ENCODE data around the gene SHISA5.

SHISA5 gene

DNA sequence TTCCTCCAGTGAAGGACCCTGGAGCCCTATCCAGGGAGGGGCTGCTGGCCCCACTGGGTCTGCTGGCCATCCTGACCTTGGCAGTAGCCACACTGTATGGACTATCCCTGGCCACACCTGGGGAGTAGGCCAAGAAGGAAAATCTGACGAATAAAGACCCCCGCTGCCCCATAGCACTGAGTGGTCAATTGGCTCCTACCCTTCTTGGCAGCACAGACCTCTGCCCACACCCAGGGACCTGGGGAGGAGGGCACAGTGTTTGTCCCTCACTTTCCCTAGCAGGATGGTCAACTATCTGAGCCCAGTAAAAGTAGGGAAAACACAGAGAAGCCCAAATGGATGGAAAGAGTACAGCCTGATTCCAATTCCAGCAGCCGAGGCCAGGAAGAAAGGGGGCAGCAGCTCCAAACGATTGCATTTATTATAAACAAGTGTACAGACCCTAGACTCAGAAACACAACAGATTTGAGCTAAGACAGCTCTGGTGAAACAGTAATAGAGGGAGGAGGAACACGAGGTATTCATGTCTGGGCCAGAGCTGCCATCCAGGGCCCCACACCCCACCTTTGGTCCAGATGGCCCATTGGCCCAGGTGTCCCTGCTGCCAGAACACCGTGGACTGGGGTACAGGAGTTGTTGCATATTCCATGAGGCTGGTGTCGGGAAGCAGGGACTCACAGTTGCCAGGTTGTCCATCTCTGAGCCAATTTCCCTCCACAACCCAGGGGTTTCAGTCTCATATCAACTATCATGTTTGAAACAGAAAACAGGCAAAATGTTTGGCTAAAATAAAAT is 36.3 kb downstream of the SHISA5 start:
- H3K36me3 ChIP-seq, result peaks cover 20% of the 10 kb centered on the region
- H3K9me3 ChIP-seq (ENCODE audit: severe bottlenecking), result no peaks in the 10 kb centered on the region
- H3K27ac ChIP-seq, result no peak overlapping the region
- no peaks in the 10 kb centered on the region for H3K27me3 ChIP-seq (ENCODE audit: insufficient read depth, low read depth, severe bottlenecking)
- DNase-seq, result no peak
- no peak for TF ChIP-seq CTCF (IDR thresholded peaks at IDR 0.05; ENCODE audit: low read depth, low read length)
- no peak overlapping the region for H3K4me3 ChIP-seq (ENCODE audit: low read depth, low read length)

GRCh38 chr3:48467110-48467454 is 36.9 kb downstream of the SHISA5 start:
- DNase-seq, result no peak
- Histone ChIP-seq H3K36me3 (peaks cover 20% of the 10 kb centered on the region), H3K9me3 (ENCODE audit: severe bottlenecking) (no peaks in the 10 kb centered on the region), H3K27ac (no peak overlapping the region; the same call in 1 of the 2 replicates), H3K4me3 (ENCODE audit: low read depth, low read length) (no peak overlapping the region), H3K27me3 (ENCODE audit: insufficient read depth, low read depth, severe bottlenecking) (no peaks in the 10 kb centered on the region)
- no peak for TF ChIP-seq CTCF (IDR thresholded peaks at IDR 0.05; ENCODE audit: low read depth, low read length)

DNA sequence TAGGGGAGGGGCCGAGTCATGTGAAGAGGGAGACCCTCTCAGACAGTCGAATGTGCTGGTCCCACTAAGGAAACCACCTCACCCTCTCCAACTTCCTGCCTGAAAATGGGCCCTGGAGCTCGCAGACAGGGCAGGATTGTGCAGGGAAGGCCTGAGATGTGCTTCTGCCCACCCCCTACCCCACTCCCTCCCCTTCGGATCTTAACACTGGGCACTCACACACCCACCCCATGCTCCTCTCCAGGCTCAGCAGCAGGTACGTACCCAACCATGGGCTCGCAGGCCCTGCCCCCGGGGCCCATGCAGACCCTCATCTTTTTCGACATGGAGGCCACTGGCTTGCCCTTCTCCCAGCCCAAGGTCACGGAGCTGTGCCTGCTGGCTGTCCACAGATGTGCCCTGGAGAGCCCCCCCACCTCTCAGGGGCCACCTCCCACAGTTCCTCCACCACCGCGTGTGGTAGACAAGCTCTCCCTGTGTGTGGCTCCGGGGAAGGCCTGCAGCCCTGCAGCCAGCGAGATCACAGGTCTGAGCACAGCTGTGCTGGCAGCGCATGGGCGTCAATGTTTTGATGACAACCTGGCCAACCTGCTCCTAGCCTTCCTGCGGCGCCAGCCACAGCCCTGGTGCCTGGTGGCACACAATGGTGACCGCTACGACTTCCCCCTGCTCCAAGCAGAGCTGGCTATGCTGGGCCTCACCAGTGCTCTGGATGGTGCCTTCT is 37.4 kb downstream of the SHISA5 start:
- Histone ChIP-seq H3K4me3 (ENCODE audit: low read depth, low read length) (peak overlapping the region; percentile 57), H3K27ac (peak overlapping the region; percentile 96), H3K27me3 (ENCODE audit: insufficient read depth, low read depth, severe bottlenecking) (no peaks in the 10 kb centered on the region), H3K36me3 (peaks cover 20% of the 10 kb centered on the region), H3K9me3 (ENCODE audit: severe bottlenecking) (no peaks in the 10 kb centered on the region)
- TF ChIP-seq CTCF (IDR thresholded peaks at IDR 0.05; ENCODE audit: low read depth, low read length), result no peak
- DNase-seq, result no peak

DNA sequence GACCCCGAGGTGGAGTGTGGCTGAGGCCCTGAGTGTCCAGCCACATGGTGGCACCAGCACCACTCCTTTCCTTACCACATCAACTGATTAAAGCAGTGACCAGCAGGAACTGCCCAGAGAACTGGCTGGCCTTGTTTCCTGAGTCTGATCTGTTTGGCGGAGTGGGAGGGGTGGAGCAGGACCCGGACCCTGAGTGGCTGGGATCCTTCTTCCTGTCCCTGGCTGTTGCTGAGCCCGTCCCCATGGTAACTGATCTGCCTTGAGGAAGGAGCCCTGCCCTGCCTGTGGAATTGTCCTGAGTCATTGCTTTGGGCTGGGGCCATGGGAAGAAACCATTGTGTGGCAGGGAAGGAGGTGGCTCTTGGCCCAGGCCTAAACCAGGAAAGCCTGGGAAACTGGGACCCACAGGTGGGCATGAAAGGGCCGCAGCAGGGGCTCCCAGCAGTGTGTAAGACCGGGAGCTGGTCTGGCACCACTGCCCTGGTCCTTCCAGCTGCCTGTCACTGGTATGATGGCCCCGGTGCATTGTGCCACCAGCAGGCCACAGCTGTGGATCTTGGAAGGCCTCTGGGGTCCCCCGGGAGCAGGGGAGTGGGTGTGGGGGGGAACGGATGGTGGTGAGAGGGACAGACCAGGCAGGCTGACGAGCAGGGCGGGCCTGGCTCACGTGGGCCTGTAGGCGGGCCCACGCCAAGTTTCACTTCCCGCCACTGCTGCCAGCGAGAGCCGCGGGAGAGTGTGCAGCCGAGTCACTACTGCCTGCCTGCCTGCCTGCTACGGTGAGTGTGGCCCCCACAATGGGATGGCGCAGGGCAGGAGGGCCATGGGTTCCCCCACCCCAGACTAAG is 38.2 kb downstream of the SHISA5 start:
- peak overlapping the region; percentile 57 for H3K4me3 ChIP-seq (ENCODE audit: low read depth, low read length)
- peaks cover 26% of the 10 kb centered on the region for H3K36me3 ChIP-seq

GRCh38 chr3:48465237-48465530 is 38.8 kb downstream of the SHISA5 start:
- no peaks in the 10 kb centered on the region for H3K27me3 ChIP-seq (ENCODE audit: insufficient read depth, low read depth, severe bottlenecking)
- peak overlapping the region; percentile 51 for H3K27ac ChIP-seq
- H3K9me3 ChIP-seq (ENCODE audit: severe bottlenecking), result no peaks in the 10 kb centered on the region
- no peak for DNase-seq
- no peak overlapping the region for H3K4me3 ChIP-seq (ENCODE audit: low read depth, low read length)
- TF ChIP-seq CTCF (IDR thresholded peaks at IDR 0.05; ENCODE audit: low read depth, low read length), result no peak
- H3K36me3 ChIP-seq, result peaks cover 31% of the 10 kb centered on the region

More for the DNA sequence above, 38.2 kb downstream of the SHISA5 start:
- peak; percentile 90 for TF ChIP-seq CTCF (IDR thresholded peaks at IDR 0.05; ENCODE audit: low read depth, low read length)
- peak; percentile 98 for DNase-seq
- H3K27ac ChIP-seq, result peak overlapping the region; percentile 96
- no peaks in the 10 kb centered on the region for H3K27me3 ChIP-seq (ENCODE audit: insufficient read depth, low read depth, severe bottlenecking)
- H3K9me3 ChIP-seq (ENCODE audit: severe bottlenecking), result no peaks in the 10 kb centered on the region
